ENCODE results near the gene MYMK. TPM values are rescaled to one million over a fixed set of nuclear protein-coding genes. Genes with fewer than 3 reads are reported as not detected.

Gene MYMK
- total and polyA plus RNA-seq, 2 experiments from 2014 or later: not detected

DNA sequence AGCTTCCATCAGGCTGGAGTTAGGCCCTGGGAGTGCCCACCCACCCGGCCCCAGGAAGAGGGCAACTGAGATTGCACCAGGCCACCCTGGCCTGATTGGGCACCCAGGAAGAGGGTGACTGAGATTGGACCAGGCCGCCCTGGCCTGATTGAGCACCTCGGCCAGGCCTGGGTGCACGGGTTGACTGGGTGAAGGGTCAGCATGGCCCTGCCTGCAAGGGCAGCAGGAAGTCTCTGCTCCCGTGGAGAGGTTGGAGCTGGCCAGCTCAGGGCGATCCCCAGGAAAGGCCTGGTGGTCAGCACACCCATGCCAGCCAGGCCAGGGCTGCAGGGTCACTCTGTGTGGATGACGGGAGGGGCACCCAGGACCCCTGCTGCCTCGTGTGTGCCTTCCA lies 21.5 kb upstream of the MYMK start:
- no peak for DNase-seq (ENCODE audit: low spot score)
- Histone ChIP-seq H3K79me2 (replicated peaks; ENCODE audit: insufficient read depth) (no peaks in the 10 kb centered on the region), H4K20me1 (replicated peaks; ENCODE audit: insufficient read depth) (no peaks in the 10 kb centered on the region), H3K27me3 (ENCODE audit: insufficient read depth) (no peaks in the 10 kb centered on the region), H3F3A (replicated peaks; ENCODE audit: low read depth) (no peaks in the 10 kb centered on the region), H3K4me2 (no peak overlapping the region), H3K9me2 (ENCODE audit: insufficient read depth) (no peaks in the 10 kb centered on the region), H3K27ac (ENCODE audit: low read depth) (no peak overlapping the region), H3K4me3 (no peak overlapping the region), H3K36me3 (ENCODE audit: insufficient read depth) (no peaks in the 10 kb centered on the region), H3K4me1 (ENCODE audit: insufficient read depth) (no peaks in the 10 kb centered on the region), H2AFZ (no peak overlapping the region)
- no peaks in the 10 kb centered on the region; the same call in 2 of the 3 replicates for H3K36me3 Mint-ChIP-seq (ENCODE audit: low read depth)
- H3K9me3 Mint-ChIP-seq: no peaks in the 10 kb centered on the region
- TF ChIP-seq ZNF114 (CRISPR knock-in tag; IDR thresholded peaks at IDR 0.05) (no peak), ETS1 (IDR thresholded peaks at IDR 0.05) (no peak), EZH2 (IDR thresholded peaks at IDR 0.05; ENCODE audit: low read depth, unreplicated experiment) (no peak), EZH2phosphoT487 (IDR thresholded peaks at IDR 0.05; ENCODE audit: unreplicated experiment) (no peak), POLR2AphosphoS5 (IDR thresholded peaks at IDR 0.05; ENCODE audit: low read depth) (no peak), NANOG (IDR thresholded peaks at IDR 0.05; ENCODE audit: borderline replicate concordance) (no peak), JUNB (IDR thresholded peaks at IDR 0.05; ENCODE audit: unreplicated experiment) (no peak), ZNF331 (CRISPR knock-in tag; IDR thresholded peaks at IDR 0.05; ENCODE audit: low read depth) (no peak), CTCF (conservative IDR thresholded peaks at IDR 0.05; ENCODE audit: low read depth in 2 of 2) (no peak), CREB1 (CRISPR knock-in tag; IDR thresholded peaks at IDR 0.05; ENCODE audit: low read depth) (no peak), STAT1 (IDR thresholded peaks at IDR 0.05; ENCODE audit: unreplicated experiment) (no peak), REST (IDR thresholded peaks at IDR 0.05; ENCODE audit: unreplicated experiment) (no peak)
- TF ChIP-seq, protein P1, sequence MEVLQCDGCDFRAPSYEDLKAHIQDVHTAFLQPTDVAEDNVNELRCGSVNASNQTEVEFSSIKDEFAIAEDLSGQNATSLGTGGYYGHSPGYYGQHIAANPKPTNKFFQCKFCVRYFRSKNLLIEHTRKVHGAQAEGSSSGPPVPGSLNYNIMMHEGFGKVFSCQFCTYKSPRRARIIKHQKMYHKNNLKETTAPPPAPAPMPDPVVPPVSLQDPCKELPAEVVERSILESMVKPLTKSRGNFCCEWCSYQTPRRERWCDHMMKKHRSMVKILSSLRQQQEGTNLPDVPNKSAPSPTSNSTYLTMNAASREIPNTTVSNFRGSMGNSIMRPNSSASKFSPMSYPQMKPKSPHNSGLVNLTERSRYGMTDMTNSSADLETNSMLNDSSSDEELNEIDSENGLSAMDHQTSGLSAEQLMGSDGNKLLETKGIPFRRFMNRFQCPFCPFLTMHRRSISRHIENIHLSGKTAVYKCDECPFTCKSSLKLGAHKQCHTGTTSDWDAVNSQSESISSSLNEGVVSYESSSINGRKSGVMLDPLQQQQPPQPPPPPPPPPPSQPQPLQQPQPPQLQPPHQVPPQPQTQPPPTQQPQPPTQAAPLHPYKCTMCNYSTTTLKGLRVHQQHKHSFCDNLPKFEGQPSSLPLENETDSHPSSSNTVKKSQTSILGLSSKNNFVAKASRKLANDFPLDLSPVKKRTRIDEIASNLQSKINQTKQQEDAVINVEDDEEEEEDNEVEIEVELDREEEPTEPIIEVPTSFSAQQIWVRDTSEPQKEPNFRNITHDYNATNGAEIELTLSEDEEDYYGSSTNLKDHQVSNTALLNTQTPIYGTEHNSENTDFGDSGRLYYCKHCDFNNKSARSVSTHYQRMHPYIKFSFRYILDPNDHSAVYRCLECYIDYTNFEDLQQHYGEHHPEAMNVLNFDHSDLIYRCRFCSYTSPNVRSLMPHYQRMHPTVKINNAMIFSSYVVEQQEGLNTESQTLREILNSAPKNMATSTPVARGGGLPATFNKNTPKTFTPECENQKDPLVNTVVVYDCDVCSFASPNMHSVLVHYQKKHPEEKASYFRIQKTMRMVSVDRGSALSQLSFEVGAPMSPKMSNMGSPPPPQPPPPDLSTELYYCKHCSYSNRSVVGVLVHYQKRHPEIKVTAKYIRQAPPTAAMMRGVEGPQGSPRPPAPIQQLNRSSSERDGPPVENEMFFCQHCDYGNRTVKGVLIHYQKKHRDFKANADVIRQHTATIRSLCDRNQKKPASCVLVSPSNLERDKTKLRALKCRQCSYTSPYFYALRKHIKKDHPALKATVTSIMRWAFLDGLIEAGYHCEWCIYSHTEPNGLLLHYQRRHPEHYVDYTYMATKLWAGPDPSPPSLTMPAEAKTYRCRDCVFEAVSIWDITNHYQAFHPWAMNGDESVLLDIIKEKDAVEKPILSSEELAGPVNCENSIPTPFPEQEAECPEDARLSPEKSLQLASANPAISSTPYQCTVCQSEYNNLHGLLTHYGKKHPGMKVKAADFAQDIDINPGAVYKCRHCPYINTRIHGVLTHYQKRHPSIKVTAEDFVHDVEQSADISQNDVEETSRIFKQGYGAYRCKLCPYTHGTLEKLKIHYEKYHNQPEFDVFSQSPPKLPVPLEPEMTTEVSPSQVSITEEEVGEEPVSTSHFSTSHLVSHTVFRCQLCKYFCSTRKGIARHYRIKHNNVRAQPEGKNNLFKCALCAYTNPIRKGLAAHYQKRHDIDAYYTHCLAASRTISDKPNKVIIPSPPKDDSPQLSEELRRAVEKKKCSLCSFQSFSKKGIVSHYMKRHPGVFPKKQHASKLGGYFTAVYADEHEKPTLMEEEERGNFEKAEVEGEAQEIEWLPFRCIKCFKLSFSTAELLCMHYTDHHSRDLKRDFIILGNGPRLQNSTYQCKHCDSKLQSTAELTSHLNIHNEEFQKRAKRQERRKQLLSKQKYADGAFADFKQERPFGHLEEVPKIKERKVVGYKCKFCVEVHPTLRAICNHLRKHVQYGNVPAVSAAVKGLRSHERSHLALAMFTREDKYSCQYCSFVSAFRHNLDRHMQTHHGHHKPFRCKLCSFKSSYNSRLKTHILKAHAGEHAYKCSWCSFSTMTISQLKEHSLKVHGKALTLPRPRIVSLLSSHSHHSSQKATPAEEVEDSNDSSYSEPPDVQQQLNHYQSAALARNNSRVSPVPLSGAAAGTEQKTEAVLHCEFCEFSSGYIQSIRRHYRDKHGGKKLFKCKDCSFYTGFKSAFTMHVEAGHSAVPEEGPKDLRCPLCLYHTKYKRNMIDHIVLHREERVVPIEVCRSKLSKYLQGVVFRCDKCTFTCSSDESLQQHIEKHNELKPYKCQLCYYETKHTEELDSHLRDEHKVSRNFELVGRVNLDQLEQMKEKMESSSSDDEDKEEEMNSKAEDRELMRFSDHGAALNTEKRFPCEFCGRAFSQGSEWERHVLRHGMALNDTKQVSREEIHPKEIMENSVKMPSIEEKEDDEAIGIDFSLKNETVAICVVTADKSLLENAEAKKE (CRISPR knock-in tag; IDR thresholded peaks at IDR 0.05): no peak
- peaks cover 2% of the 10 kb centered on the region for H3K27me3 Mint-ChIP-seq (ENCODE audit: insufficient read depth, low read depth, poor library complexity)
- H3K4me3 Mint-ChIP-seq: no peak overlapping the region
- ATAC-seq: no peak
- peaks cover 4% of the 10 kb centered on the region for H3K4me1 Mint-ChIP-seq
- no peak overlapping the region for H3K27ac Mint-ChIP-seq

Measured in GM23338 (cell line).